Measurements from ENCODE around the gene EFCAB8. TPM values are rescaled to one million over a fixed set of nuclear protein-coding genes. Genes with fewer than 3 reads are reported as not detected.
"Not testable (repeated sequence)": the region's sequence is repeated elsewhere in the genome, so short reads cannot be mapped to it uniquely, and the experiment has no call there.

The EFCAB8 gene
- total RNA-seq, 1 donor from 2014 or later = 0.32 TPM

- no peak for DNase-seq (ENCODE audit: low spot score)
- TF ChIP-seq CTCF (IDR thresholded peaks at IDR 0.05) = no peak
- peaks cover 11% of the 10 kb centered on the region for H3K36me3 Mint-ChIP-seq (ENCODE audit: low read depth)
- H3K4me3 Mint-ChIP-seq (ENCODE audit: unreplicated experiment) = no peak overlapping the region
- peaks cover 27% of the 10 kb centered on the region for H3K27me3 Mint-ChIP-seq (ENCODE audit: low read depth)
- no peaks in the 10 kb centered on the region for H3K4me1 Mint-ChIP-seq (ENCODE audit: low read depth)
- peaks cover 23% of the 10 kb centered on the region for H3K9me3 Mint-ChIP-seq (ENCODE audit: low read depth)
- no peak overlapping the region for H3K27ac Mint-ChIP-seq (ENCODE audit: unreplicated experiment)
Measured at GRCh38 chr20:32959351-32960221, 100.9 kb downstream of the EFCAB8 start.

GRCh38 chr20:32960222-32960518, 101.4 kb downstream of the EFCAB8 start:
- peaks cover 28% of the 10 kb centered on the region for H3K27me3 Mint-ChIP-seq (ENCODE audit: low read depth)
- peaks cover 11% of the 10 kb centered on the region for H3K36me3 Mint-ChIP-seq (ENCODE audit: low read depth)
- H3K9me3 Mint-ChIP-seq (ENCODE audit: low read depth) = peaks cover 22% of the 10 kb centered on the region
- H3K4me3 Mint-ChIP-seq (ENCODE audit: unreplicated experiment) = no peak overlapping the region
- no peak overlapping the region for H3K27ac Mint-ChIP-seq (ENCODE audit: unreplicated experiment)
- H3K4me1 Mint-ChIP-seq (ENCODE audit: low read depth) = no peaks in the 10 kb centered on the region
- DNase-seq (ENCODE audit: low spot score) = no peak
- no peak for TF ChIP-seq CTCF (IDR thresholded peaks at IDR 0.05)

GRCh38 chr20:32960849-32961731, 102.4 kb downstream of the EFCAB8 start:
- H3K4me3 Mint-ChIP-seq (ENCODE audit: unreplicated experiment) = no peak overlapping the region
- no peak for TF ChIP-seq CTCF (IDR thresholded peaks at IDR 0.05)
- no peak overlapping the region for H3K27ac Mint-ChIP-seq (ENCODE audit: unreplicated experiment)
- no peaks in the 10 kb centered on the region for H3K4me1 Mint-ChIP-seq (ENCODE audit: low read depth)
- peaks cover 11% of the 10 kb centered on the region for H3K36me3 Mint-ChIP-seq (ENCODE audit: low read depth)
- peaks cover 30% of the 10 kb centered on the region for H3K27me3 Mint-ChIP-seq (ENCODE audit: low read depth)
- peaks cover 18% of the 10 kb centered on the region for H3K9me3 Mint-ChIP-seq (ENCODE audit: low read depth)
- no peak for DNase-seq (ENCODE audit: low spot score)

- peaks cover 11% of the 10 kb centered on the region for H3K9me3 Mint-ChIP-seq (ENCODE audit: low read depth)
- peaks cover 7% of the 10 kb centered on the region for H3K36me3 Mint-ChIP-seq (ENCODE audit: low read depth)
- no peak for TF ChIP-seq CTCF (IDR thresholded peaks at IDR 0.05)
- H3K27me3 Mint-ChIP-seq (ENCODE audit: low read depth) = peaks cover 35% of the 10 kb centered on the region
- no peak overlapping the region for H3K27ac Mint-ChIP-seq (ENCODE audit: unreplicated experiment)
- no peak overlapping the region for H3K4me3 Mint-ChIP-seq (ENCODE audit: unreplicated experiment)
- no peak for DNase-seq (ENCODE audit: low spot score)
- no peaks in the 10 kb centered on the region for H3K4me1 Mint-ChIP-seq (ENCODE audit: low read depth)
Measured at GRCh38 chr20:32962053-32962452, 103.3 kb downstream of the EFCAB8 start.

- H3K9me3 Mint-ChIP-seq (ENCODE audit: low read depth); H3K4me1 Mint-ChIP-seq (ENCODE audit: low read depth); DNase-seq (ENCODE audit: low spot score); H3K4me3 Mint-ChIP-seq (ENCODE audit: unreplicated experiment); H3K36me3 Mint-ChIP-seq (ENCODE audit: low read depth); H3K27ac Mint-ChIP-seq (ENCODE audit: unreplicated experiment): not testable (repeated sequence)
- H3K27me3 Mint-ChIP-seq (ENCODE audit: low read depth) = peaks cover 38% of the 10 kb centered on the region
Measured at GRCh38 chr20:32962646-32963045, 103.9 kb downstream of the EFCAB8 start.
